Measurements from ENCODE around the gene PRKAR1A.
A peak's percentile ranks its signal among the peaks of the same experiment; 100 is the strongest.

PRKAR1A gene

DNA sequence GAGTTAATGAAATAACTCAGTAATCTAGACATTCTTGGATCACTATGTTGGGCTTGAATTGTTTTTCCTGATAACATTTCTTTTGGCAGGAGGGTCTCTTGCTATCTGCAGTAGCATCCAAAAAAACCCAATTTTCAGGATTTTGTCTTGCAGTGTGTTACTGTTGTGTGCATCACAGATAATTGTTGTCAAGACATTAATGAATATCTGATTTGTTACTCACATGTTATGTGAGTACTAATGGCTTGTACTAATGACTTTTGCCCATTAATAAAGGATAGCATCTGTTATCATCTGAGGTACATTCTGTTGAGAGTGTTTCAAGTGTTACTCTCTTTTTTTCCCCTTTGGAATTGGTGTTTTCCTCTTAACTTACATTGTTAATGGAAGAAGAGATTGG, 10.0 kb downstream of the PRKAR1A start:
- TF ChIP-seq, protein P1, sequence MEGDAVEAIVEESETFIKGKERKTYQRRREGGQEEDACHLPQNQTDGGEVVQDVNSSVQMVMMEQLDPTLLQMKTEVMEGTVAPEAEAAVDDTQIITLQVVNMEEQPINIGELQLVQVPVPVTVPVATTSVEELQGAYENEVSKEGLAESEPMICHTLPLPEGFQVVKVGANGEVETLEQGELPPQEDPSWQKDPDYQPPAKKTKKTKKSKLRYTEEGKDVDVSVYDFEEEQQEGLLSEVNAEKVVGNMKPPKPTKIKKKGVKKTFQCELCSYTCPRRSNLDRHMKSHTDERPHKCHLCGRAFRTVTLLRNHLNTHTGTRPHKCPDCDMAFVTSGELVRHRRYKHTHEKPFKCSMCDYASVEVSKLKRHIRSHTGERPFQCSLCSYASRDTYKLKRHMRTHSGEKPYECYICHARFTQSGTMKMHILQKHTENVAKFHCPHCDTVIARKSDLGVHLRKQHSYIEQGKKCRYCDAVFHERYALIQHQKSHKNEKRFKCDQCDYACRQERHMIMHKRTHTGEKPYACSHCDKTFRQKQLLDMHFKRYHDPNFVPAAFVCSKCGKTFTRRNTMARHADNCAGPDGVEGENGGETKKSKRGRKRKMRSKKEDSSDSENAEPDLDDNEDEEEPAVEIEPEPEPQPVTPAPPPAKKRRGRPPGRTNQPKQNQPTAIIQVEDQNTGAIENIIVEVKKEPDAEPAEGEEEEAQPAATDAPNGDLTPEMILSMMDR (conservative IDR thresholded peaks at IDR 0.05) = no peak
- no peak for TF ChIP-seq ZFX (IDR thresholded peaks at IDR 0.05)

DNA sequence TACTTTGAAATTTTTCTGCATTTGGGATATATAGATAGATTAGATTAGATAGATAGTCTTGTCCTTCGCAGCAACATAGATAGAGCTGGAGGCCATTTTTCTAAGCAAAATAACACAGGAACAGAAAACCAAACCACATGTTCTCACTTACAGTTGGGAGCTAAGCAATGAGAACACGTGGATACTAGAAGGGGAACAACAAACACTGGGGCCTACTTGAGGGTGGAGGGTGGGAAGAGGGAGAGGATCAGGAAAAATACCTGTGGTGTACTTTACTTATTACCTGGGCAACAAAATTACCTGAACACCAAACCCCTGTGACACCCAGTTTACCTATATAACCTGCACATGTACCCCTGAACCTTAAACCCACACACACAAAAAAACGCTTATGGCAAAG, 14.3 kb downstream of the PRKAR1A start:
- H3K27ac ChIP-seq = no peak overlapping the region
- TF ChIP-seq ZFX (IDR thresholded peaks at IDR 0.05) = no peak
- TF ChIP-seq, protein P1 (conservative IDR thresholded peaks at IDR 0.05) = no peak

More for the DNA sequence above, 10.0 kb downstream of the PRKAR1A start:
- no peak overlapping the region for H3K27ac ChIP-seq

DNA sequence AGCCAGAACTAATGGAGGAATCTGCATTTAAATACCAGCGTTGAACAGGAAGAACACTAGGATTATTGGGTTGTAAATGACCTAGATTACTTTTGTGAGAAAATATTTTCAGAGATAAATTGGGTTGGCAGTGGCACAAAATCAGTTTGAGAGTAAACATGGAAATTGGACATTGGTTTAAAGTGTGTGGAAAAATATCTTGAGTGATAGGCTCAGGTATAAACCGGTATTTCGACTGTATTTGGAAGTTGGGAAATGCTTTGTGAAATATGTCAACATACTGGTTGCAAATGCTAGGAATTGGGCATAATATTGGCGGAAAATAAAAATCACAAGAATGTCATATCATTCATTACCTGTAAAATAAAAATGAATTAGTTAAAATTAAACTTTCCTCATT, 15.1 kb downstream of the PRKAR1A start:
- no peak overlapping the region for H3K27ac ChIP-seq
- TF ChIP-seq, protein P1 (conservative IDR thresholded peaks at IDR 0.05) = no peak
- TF ChIP-seq ZFX (IDR thresholded peaks at IDR 0.05) = no peak

DNA sequence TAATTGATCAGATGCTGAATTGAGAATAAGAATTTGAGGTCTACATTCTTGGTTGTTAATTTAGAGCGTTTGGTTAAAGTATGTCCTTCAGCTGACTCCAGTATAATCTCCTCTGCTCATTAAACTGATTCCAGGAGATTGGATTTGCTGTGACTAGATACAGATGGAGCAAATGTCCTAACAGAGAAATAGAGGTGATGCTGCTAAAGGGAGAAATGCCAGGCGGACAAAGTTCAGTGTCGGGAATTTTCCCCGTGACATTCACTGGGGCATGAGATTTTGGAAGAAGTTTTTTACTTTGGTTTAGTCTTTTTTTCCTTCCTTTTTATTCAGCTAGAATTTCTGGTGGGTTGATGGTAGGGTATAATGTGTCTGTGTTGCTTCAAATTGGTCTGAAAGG, 19.0 kb downstream of the PRKAR1A start:
- no peak for TF ChIP-seq ZFX (IDR thresholded peaks at IDR 0.05)
- TF ChIP-seq, protein P1 (conservative IDR thresholded peaks at IDR 0.05) = no peak
- H3K27ac ChIP-seq = no peak overlapping the region

DNA sequence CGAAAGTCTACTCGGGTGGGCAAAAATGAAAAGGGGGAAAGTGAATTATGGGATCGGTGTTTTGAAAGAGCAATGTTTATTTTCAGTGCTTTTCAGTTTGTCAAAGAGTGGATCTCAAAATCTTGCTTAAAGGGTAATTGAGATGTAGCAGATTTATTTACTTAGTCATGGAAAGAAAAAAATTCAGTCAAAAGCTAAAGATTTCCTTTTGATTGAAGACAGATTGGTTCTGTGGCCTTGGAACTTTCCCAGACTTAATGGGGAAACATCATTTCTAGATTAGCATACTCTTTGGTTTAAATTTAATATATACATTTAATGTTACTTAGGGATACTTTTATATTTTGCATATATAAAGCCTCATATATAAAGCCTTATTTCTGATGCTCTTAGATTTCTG, 20.6 kb downstream of the PRKAR1A start:
- no peak overlapping the region for H3K27ac ChIP-seq
- TF ChIP-seq ZFX (IDR thresholded peaks at IDR 0.05) = no peak
- TF ChIP-seq, protein P1 (conservative IDR thresholded peaks at IDR 0.05) = no peak

DNA sequence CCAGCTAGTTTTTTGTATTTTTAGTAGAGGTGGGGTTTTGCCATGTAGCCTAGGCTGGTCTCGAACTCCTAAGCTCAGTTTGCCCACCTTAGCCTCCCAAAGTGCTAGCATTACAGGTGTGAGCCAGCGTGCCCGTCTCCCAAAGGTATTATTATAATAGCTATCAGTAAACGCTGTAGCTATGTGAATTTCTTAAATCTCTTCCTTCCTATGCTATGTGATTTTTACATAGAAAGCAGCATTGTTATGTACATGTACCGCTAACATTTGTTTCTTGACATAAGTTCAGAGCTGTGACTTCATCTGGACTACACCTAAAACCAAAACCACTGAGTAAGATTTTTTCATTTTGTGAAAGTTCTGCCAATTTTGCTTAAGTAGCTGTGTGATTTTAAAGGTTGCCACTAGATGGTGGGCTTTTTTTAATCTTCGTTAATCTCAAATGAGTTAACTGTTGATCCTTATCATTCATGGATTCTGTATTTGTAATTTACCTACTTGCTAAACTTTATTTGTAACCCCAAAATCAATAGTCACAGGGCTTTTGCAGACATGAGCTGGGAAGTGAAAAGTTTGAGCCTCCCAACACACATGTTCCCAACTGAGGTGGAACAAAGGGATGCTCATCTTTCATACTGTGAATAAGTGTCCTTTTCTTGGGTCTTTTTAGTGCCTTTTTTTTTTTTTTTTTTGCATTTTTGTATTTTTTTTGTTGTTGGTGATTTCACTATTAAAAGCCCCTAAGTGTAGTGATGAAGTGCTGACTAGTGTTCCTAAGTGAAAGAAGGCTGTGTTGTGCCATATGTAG, 21.9 kb downstream of the PRKAR1A start:
- H3K27ac ChIP-seq = no peak overlapping the region
- no peak for TF ChIP-seq ZFX (IDR thresholded peaks at IDR 0.05)
- TF ChIP-seq, protein P1 (conservative IDR thresholded peaks at IDR 0.05) = peak; percentile 57

DNA sequence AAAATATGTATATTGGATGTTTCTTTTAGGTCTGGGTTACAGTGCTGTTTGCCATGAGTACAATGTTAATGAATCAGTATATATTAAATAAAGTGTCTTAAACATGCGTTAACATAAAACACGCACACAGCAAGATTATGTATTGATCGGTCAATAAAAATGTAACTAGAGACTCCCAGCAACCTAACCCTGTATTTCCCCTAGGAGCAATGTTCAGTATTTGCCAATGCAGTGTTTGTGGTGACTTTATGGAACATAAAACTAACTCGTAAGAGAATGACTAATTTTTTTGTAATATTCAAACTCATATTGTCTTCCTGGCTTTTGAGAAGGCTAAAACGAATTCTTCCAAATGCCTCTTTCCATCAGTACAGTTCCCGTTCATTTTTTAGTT, 22.5 kb downstream of the PRKAR1A start:
- H3K27ac ChIP-seq = no peak overlapping the region
- TF ChIP-seq, protein P1 (conservative IDR thresholded peaks at IDR 0.05) = no peak
- TF ChIP-seq ZFX (IDR thresholded peaks at IDR 0.05) = no peak

Data from C4-2B (cell line).